ENCODE measurements around the gene XBP1.
A peak's percentile ranks its signal among the peaks of the same experiment; 100 is the strongest.
"Not testable (repeated sequence)": the region's sequence is repeated elsewhere in the genome, so short reads cannot be mapped to it uniquely, and the experiment has no call there.

Gene XBP1

GRCh38 chr22:28800308-28801041, at the start of gene XBP1:
XBP1 (minus strand) TSS chr22:28800569.
- peak within 1 kb of the TSS; percentile 99 to 100 for H3K27ac Mint-ChIP-seq
- DNase-seq (peak; percentile 89 to 90), ATAC-seq (peak; percentile 88)
- H3K4me1 Mint-ChIP-seq = peaks cover 46% of the 10 kb centered on the region
- no peaks in the 10 kb centered on the region for H3K27me3 Mint-ChIP-seq
- no peaks in the 10 kb centered on the region for H3K9me3 Mint-ChIP-seq
- H3K4me3 Mint-ChIP-seq = peak within 1 kb of the TSS; percentile 85 to 88

- DNase-seq = no peak
- Mint-ChIP-seq H3K27ac (no peak overlapping the region), H3K4me1 (no peaks in the 10 kb centered on the region), H3K9me3 (no peaks in the 10 kb centered on the region), H3K4me3 (no peak overlapping the region), H3K27me3 (no peaks in the 10 kb centered on the region)
- ATAC-seq = no peak
Observed at GRCh38 chr22:28846994-28847393, 46.6 kb upstream of the XBP1 start.

GRCh38 chr22:28844277-28844676, 43.9 kb upstream of the XBP1 start:
- ATAC-seq, DNase-seq, H3K27me3 Mint-ChIP-seq, H3K9me3 Mint-ChIP-seq, H3K27ac Mint-ChIP-seq, H3K4me3 Mint-ChIP-seq, H3K4me1 Mint-ChIP-seq: not testable (repeated sequence)

GRCh38 chr22:28843633-28844032, 43.3 kb upstream of the XBP1 start:
- no peak for DNase-seq
- ATAC-seq = no peak
- Mint-ChIP-seq H3K27ac (no peak overlapping the region), H3K9me3 (no peaks in the 10 kb centered on the region), H3K27me3 (no peaks in the 10 kb centered on the region), H3K4me3 (no peak overlapping the region), H3K4me1 (no peaks in the 10 kb centered on the region)

- H3K27me3 Mint-ChIP-seq = no peaks in the 10 kb centered on the region
- no peak overlapping the region for H3K4me3 Mint-ChIP-seq
- DNase-seq (no peak), ATAC-seq (no peak)
- no peak overlapping the region for H3K27ac Mint-ChIP-seq
- no peaks in the 10 kb centered on the region for H3K9me3 Mint-ChIP-seq
- no peaks in the 10 kb centered on the region for H3K4me1 Mint-ChIP-seq
Observed at GRCh38 chr22:28841111-28841510, 40.7 kb upstream of the XBP1 start.

GRCh38 chr22:28838971-28839370, 38.6 kb upstream of the XBP1 start:
- Mint-ChIP-seq H3K4me1 (no peaks in the 10 kb centered on the region), H3K9me3 (no peaks in the 10 kb centered on the region), H3K27ac (no peak overlapping the region), H3K27me3 (no peaks in the 10 kb centered on the region), H3K4me3 (no peak overlapping the region)
- DNase-seq (no peak), ATAC-seq (no peak)

- H3K27me3 Mint-ChIP-seq = no peaks in the 10 kb centered on the region
- DNase-seq = no peak
- no peak for ATAC-seq
- H3K9me3 Mint-ChIP-seq = no peaks in the 10 kb centered on the region
- no peak overlapping the region for H3K4me3 Mint-ChIP-seq
- H3K4me1 Mint-ChIP-seq = peaks cover 11% of the 10 kb centered on the region
- H3K27ac Mint-ChIP-seq = peak overlapping the region in 1 of 2 donors; percentile 23
Observed at GRCh38 chr22:28837640-28838039, 37.3 kb upstream of the XBP1 start.

- no peaks in the 10 kb centered on the region for H3K9me3 Mint-ChIP-seq
- no peaks in the 10 kb centered on the region for H3K27me3 Mint-ChIP-seq
- ATAC-seq = no peak
- no peak for DNase-seq
- peaks cover 11% of the 10 kb centered on the region for H3K4me1 Mint-ChIP-seq
- peak overlapping the region in 1 of 2 donors; percentile 9 for H3K27ac Mint-ChIP-seq
- no peak overlapping the region for H3K4me3 Mint-ChIP-seq
Observed at GRCh38 chr22:28835630-28836189, 35.3 kb upstream of the XBP1 start.

- Mint-ChIP-seq H3K4me3 (no peak overlapping the region), H3K9me3 (no peaks in the 10 kb centered on the region), H3K27me3 (no peaks in the 10 kb centered on the region), H3K4me1 (peaks cover 22% of the 10 kb centered on the region), H3K27ac (peak overlapping the region in 1 of 2 donors; percentile 47)
- DNase-seq (peak in 1 of 2 donors; percentile 47), ATAC-seq (peak; percentile 96)
Observed at GRCh38 chr22:28833276-28833923, 33.0 kb upstream of the XBP1 start.

GRCh38 chr22:28832731-28833130, 32.4 kb upstream of the XBP1 start:
- no peaks in the 10 kb centered on the region for H3K9me3 Mint-ChIP-seq
- no peaks in the 10 kb centered on the region for H3K27me3 Mint-ChIP-seq
- no peak overlapping the region for H3K27ac Mint-ChIP-seq
- ATAC-seq = no peak
- H3K4me1 Mint-ChIP-seq = peaks cover 27% of the 10 kb centered on the region
- no peak for DNase-seq
- no peak overlapping the region for H3K4me3 Mint-ChIP-seq

- DNase-seq (no peak), ATAC-seq (no peak)
- peak overlapping the region; percentile 1 to 66 for H3K27ac Mint-ChIP-seq
Observed at GRCh38 chr22:28831140-28832072, 31.0 kb upstream of the XBP1 start.

GRCh38 chr22:28830441-28830840, 30.1 kb upstream of the XBP1 start:
- Mint-ChIP-seq H3K27ac (no peak overlapping the region), H3K9me3 (no peaks in the 10 kb centered on the region), H3K4me1 (peaks cover 29% of the 10 kb centered on the region), H3K27me3 (no peaks in the 10 kb centered on the region), H3K4me3 (no peak overlapping the region)
- no peak for DNase-seq
- no peak for ATAC-seq

More at GRCh38 chr22:28831140-28832072, 31.0 kb upstream of the XBP1 start:
- Mint-ChIP-seq H3K4me1 (peaks cover 29% of the 10 kb centered on the region), H3K9me3 (no peaks in the 10 kb centered on the region), H3K4me3 (no peak overlapping the region), H3K27me3 (no peaks in the 10 kb centered on the region)

- Mint-ChIP-seq H3K4me1 (peaks cover 29% of the 10 kb centered on the region), H3K27ac (peak overlapping the region in 1 of 2 donors; percentile 48), H3K4me3 (no peak overlapping the region), H3K27me3 (no peaks in the 10 kb centered on the region), H3K9me3 (no peaks in the 10 kb centered on the region)
- peak; percentile 66 to 72 for DNase-seq
- peak; percentile 75 for ATAC-seq
Observed at GRCh38 chr22:28829358-28830181, 29.2 kb upstream of the XBP1 start.

- Mint-ChIP-seq H3K4me3 (no peak overlapping the region), H3K9me3 (no peaks in the 10 kb centered on the region), H3K4me1 (peaks cover 36% of the 10 kb centered on the region)
Observed at GRCh38 chr22:28826921-28827320, 26.6 kb upstream of the XBP1 start.

GRCh38 chr22:28826430-28826829, 26.1 kb upstream of the XBP1 start:
- DNase-seq, H3K9me3 Mint-ChIP-seq, ATAC-seq, H3K27me3 Mint-ChIP-seq, H3K4me3 Mint-ChIP-seq, H3K27ac Mint-ChIP-seq: not testable (repeated sequence)
- H3K4me1 Mint-ChIP-seq = peaks cover 41% of the 10 kb centered on the region

More at GRCh38 chr22:28826921-28827320, 26.6 kb upstream of the XBP1 start:
- ATAC-seq = no peak
- Mint-ChIP-seq H3K27me3 (no peaks in the 10 kb centered on the region), H3K27ac (peak overlapping the region in 1 of 2 donors; percentile 62)
- DNase-seq = no peak

All from stimulated activated naive CD8-positive, alpha-beta T cell treated with anti-CD3 and anti-CD28 coated beads, Interleukin-15, amount 100 ng/mL, for 72 hours (primary cell).